ENCODE data around the gene DNAJC1.
"Not testable (repeated sequence)": the region's sequence is repeated elsewhere in the genome, so short reads cannot be mapped to it uniquely, and the experiment has no call there.

DNAJC1 gene

GRCh38 chr10:21831986-21832820, 171.3 kb downstream of the DNAJC1 start:
- no peak overlapping the region for H3K4me3 ChIP-seq (ENCODE audit: low read depth, low read length)

DNA sequence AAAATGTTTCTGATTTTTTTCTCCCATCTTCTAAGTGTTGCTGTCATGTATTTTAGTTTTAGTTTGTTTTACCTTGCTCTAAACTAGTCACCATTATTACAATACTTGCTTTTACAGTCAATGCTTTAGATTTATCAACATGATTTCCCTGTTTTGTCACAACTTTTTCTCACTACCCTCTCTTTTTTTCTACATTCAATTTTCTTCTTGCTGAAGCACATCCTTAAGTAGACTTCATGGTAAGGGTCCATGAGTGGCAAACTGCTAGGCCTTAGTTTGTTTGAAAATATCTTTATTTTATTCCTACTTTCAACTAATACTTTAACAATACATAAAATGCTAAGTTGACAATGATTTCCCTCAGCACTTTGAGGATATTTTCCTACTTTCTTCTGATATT, 173.5 kb downstream of the DNAJC1 start:
- no peak overlapping the region for H3K4me3 ChIP-seq (ENCODE audit: low read depth, low read length)

DNA sequence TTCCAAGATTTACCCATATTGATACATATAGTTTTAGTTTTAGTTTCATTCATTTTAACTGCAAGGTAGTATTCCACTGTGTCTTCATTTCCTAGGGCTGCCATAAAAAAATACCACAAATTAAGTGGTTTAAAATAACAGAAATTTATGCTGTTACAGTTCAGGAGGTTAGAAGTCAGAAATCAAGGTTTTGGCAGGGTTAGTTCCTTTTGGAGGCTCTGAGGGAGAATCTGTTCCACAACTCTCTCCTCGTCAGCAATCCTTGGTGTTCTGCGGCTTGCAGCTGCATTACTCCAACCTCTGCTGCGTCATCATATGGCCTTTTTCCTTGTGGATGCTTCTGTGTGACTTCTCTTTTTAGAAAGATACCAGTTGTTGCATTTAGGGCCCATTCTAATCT, 176.2 kb downstream of the DNAJC1 start:
- no peak overlapping the region for H3K4me3 ChIP-seq (ENCODE audit: low read depth, low read length)

- H3K4me3 ChIP-seq (ENCODE audit: low read depth, low read length): no peak overlapping the region
These were observed 176.8 kb downstream of the DNAJC1 start for GRCh38 chr10:21826725-21827124.

DNA sequence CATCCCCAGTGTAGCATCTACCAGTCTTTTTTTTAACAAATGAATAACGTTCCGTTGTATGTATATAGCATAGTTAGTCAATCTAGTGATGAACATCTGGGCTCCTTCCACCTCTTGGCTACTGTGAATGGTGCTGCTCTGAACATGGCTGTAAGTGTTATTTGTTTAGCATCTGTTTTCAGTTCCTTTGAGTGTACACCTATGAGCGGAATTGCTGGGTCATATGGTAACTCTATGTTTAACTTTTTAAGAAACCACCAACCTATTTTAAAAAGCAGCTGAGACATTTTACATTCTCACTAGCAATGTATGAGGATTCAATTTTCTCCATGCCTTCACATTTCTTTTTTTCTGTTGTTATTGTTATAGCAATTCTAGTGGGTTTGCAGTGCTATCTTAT, 178.2 kb downstream of the DNAJC1 start:
- H3K4me3 ChIP-seq (ENCODE audit: low read depth, low read length): no peak overlapping the region

- H3K4me3 ChIP-seq (ENCODE audit: low read depth, low read length): no peak overlapping the region
These were observed 179.1 kb downstream of the DNAJC1 start for GRCh38 chr10:21824409-21824808.

GRCh38 chr10:21823617-21824016, 179.9 kb downstream of the DNAJC1 start:
- no peak overlapping the region for H3K4me3 ChIP-seq (ENCODE audit: low read depth, low read length)

DNA sequence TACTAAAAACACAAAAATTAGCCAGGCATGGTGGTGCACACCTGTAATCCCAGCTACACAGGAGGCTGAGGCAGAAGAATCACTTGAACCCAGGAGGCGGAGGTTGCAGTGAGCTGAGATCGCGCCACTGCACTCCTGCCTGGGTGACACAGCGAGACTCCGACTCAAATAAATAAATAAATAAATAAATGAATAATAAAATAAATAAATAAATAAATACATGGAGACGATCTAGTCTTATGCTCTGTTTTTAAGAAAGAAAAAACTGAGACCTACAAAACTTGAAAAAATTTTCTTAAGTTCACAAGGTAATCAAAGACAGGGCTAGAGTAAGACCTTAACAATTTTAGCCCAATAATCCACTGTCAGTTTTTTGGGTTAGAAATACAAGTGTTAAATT, 181.3 kb downstream of the DNAJC1 start:
- not testable (repeated sequence) for H3K4me3 ChIP-seq (ENCODE audit: low read depth, low read length)

DNA sequence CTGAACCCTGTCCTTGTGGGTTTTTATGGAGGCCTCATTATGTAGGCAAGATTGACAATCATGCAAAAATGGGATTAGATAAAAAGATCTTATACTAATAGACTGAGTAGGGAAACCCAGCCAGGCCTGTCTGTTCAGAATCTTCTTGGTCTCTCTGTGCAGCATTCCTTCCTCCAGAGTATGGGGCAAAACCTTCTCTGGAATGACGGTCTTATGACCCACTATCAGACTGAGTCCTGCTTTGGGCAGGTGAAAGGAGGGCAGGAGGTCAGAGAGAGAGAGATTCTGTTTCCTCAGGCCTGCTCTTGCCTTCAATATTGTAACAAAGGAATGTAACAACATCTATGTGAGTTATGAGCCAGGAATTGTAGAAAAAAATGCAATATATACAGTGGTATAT, 182.6 kb downstream of the DNAJC1 start:
- no peak overlapping the region for H3K4me3 ChIP-seq (ENCODE audit: low read depth, low read length)

- not testable (repeated sequence) for H3K4me3 ChIP-seq (ENCODE audit: low read depth, low read length)
These were observed 185.1 kb downstream of the DNAJC1 start for GRCh38 chr10:21818416-21818815.

DNA sequence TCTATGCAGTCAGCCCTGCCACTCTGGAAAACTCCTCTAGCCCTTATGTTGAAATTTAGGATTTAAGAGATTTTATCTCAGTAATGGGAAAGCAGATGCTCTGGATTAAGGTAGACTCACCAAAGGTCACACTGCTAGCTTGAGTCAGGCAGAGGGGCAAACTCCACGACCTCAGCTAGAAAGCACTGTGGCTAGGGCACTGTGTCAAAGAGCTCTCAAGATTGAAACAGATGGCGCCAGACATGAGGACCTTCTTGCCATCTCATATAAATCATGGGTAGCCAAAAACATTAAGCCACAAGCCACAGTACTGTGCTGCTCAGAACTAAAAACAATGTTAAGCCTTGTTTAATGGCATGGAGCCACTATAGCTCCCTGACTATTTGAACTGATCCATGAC, 188.7 kb downstream of the DNAJC1 start:
- H3K4me3 ChIP-seq (ENCODE audit: low read depth, low read length): no peak overlapping the region

DNA sequence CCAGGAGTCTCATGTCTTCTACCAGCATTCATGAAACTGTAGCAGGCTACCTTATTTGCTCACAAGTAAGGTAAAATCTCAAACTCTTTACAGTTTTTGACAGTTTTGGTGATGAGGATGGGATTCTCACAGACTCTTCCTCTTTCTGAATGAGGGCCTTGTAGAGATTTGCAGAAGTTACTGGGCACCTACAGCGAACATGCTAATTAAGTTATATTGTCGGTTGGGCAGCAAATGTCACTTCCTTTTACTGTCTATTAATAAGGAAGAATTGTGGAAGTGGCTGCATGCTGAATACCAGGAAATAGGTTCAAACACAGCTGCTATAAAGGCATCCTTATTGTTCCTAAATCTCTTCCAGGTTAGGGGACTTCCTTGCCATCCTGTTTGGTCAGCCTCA, 189.6 kb downstream of the DNAJC1 start:
- H3K4me3 ChIP-seq (ENCODE audit: low read depth, low read length): no peak overlapping the region

GRCh38 chr10:21811245-21811585, 192.3 kb downstream of the DNAJC1 start:
- H3K4me3 ChIP-seq (ENCODE audit: low read depth, low read length): no peak overlapping the region

DNA sequence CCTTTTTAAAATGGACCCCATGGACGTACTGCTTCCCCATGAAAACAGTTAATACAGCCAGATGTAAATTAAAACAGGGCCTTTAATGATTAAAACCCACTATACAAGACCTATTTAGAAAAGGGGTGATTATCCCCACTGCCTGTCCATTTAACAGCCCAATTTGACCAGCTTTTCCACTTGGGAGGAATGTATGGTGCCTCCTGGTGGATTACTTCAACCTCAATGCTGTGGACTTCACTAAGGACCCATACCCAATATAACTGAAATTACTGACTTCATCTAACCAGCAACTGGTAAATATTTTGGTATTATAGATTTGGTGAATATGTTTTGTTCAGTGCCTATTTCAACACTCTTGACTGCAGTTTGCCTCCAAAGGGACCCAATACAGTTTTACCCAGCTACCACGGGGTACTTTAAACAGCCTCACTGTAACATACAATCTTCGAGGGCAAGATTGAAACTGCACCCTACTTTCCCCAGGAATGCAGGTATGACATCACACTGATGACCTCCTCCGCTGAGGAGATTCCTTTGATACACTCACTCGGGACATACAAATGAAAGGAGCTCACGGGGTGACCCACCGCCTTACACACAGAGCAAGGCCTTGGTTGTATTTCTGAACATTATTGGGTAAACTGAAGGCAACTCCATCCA, 192.8 kb downstream of the DNAJC1 start:
- H3K4me3 ChIP-seq (ENCODE audit: low read depth, low read length): no peak overlapping the region

DNA sequence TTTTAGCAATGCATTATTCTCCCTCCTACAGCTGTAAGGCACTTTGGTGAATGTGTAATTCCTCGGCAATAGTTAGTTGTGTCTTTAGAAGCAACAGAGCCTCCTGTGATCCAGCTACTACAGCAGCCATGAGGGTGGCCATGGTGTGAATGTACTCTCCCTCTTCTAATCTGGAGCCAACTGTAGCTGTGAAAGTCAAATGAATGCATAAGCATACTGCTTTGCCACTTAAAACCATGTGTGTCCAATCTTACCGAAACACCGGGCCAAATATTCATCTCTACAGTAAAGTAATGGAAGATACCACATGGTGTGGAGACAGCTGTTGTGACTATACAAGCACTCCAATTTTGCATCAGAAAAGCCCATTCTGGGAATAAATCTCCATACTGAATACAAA, 195.0 kb downstream of the DNAJC1 start:
- no peak overlapping the region for H3K4me3 ChIP-seq (ENCODE audit: low read depth, low read length)

DNA sequence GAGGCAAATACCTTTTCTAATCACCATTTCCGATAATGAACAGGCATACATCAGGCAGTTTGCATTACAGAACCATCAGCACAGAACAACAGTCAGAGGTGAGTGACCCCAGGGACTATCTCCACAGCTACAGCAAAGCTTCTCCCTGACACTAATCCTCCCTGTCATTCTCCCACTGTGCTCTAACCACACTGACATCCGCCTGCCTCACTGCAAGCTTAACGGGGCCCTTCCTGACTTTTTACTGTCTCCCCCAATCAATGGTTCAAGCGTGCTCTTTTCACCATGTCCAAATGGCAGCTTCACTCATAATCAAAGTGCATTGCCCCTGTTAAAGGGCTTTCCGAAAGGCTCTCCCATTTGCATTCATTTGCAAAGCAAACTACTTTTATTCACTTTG, 196.3 kb downstream of the DNAJC1 start:
- H3K4me3 ChIP-seq (ENCODE audit: low read depth, low read length): no peak overlapping the region

GRCh38 chr10:21803374-21803773, 200.2 kb downstream of the DNAJC1 start:
- no peak overlapping the region for H3K4me3 ChIP-seq (ENCODE audit: low read depth, low read length)

- H3K4me3 ChIP-seq (ENCODE audit: low read depth, low read length): no peak overlapping the region
These were observed 201.9 kb downstream of the DNAJC1 start for GRCh38 chr10:21801609-21802008.

DNA sequence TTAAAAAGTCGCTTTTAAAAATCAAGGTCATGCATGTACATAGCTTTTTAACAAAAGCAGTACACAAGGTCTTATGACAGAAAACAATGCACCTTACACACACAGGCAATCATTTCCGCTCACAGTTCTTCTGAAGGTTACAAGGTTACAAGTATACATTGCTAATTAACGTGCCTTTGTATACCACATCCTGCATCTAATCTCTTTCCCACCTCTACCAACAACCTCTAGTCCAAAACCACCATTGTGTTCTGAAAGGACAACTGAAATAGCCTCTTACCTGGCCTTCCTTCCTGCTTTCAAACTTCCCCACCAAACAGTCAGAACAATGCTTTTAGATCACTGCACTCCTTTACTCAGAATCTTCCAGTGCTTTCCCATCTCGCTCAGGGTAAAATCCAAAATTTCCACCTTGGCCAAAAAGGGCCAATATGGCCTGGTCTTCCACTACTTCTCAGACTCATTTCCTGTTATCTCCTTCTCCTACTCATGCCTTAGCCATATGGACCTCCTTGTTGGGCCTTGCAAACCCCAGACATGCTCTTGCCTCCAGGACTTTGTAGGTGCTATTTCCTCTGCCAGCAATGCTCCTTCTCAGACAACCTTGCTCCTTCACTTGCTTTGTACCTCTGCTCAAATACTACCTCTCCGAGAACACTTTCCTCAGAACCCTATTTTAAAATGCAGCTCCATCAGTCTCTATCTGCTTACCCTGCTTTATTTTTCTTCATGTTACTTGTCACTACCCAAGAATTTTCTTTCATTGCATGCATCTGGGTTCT, 205.4 kb downstream of the DNAJC1 start:
- H3K4me3 ChIP-seq (ENCODE audit: low read depth, low read length): no peak overlapping the region

- no peak overlapping the region for H3K4me3 ChIP-seq (ENCODE audit: low read depth, low read length)
These were observed 206.0 kb downstream of the DNAJC1 start for GRCh38 chr10:21797533-21797932.

DNA sequence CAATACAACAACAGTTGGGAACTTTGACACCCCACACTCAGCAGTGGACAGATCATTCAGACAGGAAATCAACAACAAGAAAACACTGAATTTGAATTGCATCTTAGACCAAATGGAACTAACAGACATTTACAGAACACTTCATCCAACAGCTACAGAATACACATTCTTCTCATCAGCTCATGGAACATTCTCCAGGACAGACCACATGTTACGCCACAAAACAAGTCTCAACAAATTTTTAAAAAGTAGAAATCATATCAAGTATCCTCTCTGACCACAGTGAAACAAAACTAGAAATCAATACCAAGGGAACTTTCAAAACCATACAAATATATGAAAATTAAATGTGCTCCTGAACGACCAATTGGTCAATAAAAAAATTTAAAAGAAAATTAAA, 212.3 kb downstream of the DNAJC1 start:
- H3K4me3 ChIP-seq (ENCODE audit: low read depth, low read length): no peak overlapping the region

DNA sequence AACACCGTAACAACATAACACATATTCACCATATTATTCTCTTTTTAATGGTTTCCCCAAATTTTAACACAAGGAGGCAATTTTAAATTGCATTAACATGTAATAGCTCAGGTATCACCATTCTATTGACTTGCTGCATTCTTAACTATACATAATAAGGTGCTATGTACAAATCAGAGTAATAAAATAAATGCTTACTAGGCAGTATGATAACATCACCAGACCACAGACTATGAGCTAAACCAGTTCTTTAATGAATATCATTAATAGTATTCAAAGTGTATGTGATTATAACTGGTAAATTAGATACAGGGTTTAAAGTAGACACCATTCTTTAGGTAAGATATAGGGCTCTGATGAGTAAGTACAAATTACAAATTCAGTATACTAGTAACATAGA, 226.6 kb downstream of the DNAJC1 start:
- H3K4me3 ChIP-seq (ENCODE audit: low read depth, low read length): no peak overlapping the region
